Coronary artery (tissue), 2 donors: ENCODE results near the gene PARD3.

Experiments
- DNase-seq: peaks from one replicate; pipeline ENCODE4 v3.0.0-alpha.2; 2017; ENCODE audit warnings: low spot score
- H3K27ac ChIP-seq, 2 donors: fragments of 200-600 bp; sonication (generic); one replicate each; pipeline ENCODE4 v1.5.1; 2016 to 2019
- H3K4me3 ChIP-seq: fragments of 200-600 bp; sonication (generic); 2 replicates; pipeline ENCODE4 v1.5.1; 2016; ENCODE audit warnings: mild to moderate bottlenecking, moderate library complexity
- CTCF ChIP-seq: fragments of 200-600 bp; sonication (generic); IDR thresholded peaks from one replicate; pipeline ENCODE4 v1.5.1; 2019; ENCODE audit warnings: antibody characterized with exemption

PARD3 gene

GRCh38 chr10:34088208-34088794 lies 726.8 kb downstream of the PARD3 start:
- DNase-seq = no peak
- no peak overlapping the region for H3K27ac ChIP-seq
- TF ChIP-seq CTCF = no peak

GRCh38 chr10:34087095-34087418 lies 728.0 kb downstream of the PARD3 start:
- no peak overlapping the region for H3K27ac ChIP-seq
- no peak overlapping the region for H3K4me3 ChIP-seq
- DNase-seq = no peak
- TF ChIP-seq CTCF = no peak

More at GRCh38 chr10:34088208-34088794, 726.8 kb downstream of the PARD3 start:
- H3K4me3 ChIP-seq = no peak overlapping the region

GRCh38 chr10:34083567-34083966 lies 731.5 kb downstream of the PARD3 start:
- no peak for TF ChIP-seq CTCF
- no peak overlapping the region for H3K4me3 ChIP-seq
- no peak overlapping the region for H3K27ac ChIP-seq
- DNase-seq = no peak

- TF ChIP-seq CTCF = no peak
- Histone ChIP-seq H3K27ac (no peak overlapping the region), H3K4me3 (no peak overlapping the region)
- no peak for DNase-seq
These were observed 733.1 kb downstream of the PARD3 start for GRCh38 chr10:34081948-34082347.

GRCh38 chr10:34081347-34081743 lies 733.8 kb downstream of the PARD3 start:
- no peak overlapping the region for H3K4me3 ChIP-seq
- no peak overlapping the region for H3K27ac ChIP-seq
- DNase-seq = no peak
- TF ChIP-seq CTCF = no peak

- H3K4me3 ChIP-seq = no peak overlapping the region
- DNase-seq = no peak
- TF ChIP-seq CTCF = no peak
- H3K27ac ChIP-seq = peak overlapping the region in 1 of 2 donors; percentile 5
These were observed 734.4 kb downstream of the PARD3 start for GRCh38 chr10:34080485-34081346.
